GM19035 (cell line): ENCODE data around the gene TRMT10B.
A peak's percentile ranks its signal among the peaks of the same experiment; 100 is the strongest.

Experiments used
- ATAC-seq: cut with Tn5 transposase; IDR thresholded peaks from one replicate; pipeline ENCODE4 v1.9.1; 2021; ENCODE audit not compliant: unreplicated experiment

TRMT10B gene, protein sequence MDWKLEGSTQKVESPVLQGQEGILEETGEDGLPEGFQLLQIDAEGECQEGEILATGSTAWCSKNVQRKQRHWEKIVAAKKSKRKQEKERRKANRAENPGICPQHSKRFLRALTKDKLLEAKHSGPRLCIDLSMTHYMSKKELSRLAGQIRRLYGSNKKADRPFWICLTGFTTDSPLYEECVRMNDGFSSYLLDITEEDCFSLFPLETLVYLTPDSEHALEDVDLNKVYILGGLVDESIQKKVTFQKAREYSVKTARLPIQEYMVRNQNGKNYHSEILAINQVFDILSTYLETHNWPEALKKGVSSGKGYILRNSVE

DNA sequence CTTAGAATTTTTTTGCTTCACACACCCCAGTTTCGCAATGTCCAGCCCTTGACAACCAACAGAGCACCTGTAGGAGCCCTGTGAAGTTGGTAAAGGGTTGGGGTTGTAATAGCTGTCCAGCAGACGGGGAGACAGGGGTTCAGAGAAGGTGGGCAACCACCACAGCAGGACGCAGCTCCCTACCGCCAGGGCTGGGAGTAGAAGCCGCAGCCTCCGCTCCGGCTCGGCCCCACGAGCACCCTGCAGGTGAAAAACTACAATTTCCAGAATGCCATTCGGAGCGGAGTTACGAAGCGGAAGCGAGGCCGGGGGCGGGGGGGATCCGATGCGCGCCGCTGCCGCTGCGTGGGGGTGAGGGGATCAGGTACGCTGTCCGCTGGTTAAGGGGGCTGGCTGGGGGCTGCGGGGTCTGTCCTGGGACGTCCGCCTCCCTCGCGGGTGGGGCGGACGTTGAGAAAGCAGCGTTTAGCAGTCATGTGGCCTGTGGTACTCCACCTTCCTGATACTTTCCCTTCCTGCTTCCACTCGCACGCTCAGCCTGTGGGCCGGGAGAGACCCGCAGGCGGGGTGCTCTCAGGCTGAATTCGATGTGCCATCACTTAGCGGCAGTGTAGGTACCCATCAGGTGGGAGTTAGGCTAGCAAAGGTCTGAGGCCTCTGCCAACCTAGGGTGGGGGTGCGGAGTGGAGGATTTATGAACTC, at the start of gene TRMT10B:
TSS of gene TRMT10B (plus strand) at position 317 of the 702 bp plus-strand sequence. CDS start 8,127 bp downstream, outside the sequence.
- ATAC-seq: peak; percentile 94

DNA sequence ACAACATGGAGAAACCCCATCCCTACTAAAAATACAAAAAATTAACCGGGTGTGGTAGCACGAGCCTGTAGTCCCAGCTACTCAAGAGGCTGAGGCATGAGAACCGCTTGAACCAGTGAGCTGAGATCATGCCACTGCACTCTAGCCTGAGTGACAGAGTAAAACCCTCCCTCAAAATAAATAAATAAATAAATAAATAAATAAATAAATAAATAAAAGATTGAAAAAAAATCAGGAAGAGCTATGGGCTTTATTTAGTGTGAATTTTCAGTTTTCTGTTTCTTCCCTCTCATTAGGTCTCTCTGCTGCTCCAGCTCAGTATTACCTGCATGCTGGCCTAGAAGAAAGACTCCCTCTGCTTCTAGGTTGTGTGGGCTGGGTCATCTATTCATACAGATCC, 47.8 kb upstream of the TRMT10B start:
- no peak for ATAC-seq

DNA sequence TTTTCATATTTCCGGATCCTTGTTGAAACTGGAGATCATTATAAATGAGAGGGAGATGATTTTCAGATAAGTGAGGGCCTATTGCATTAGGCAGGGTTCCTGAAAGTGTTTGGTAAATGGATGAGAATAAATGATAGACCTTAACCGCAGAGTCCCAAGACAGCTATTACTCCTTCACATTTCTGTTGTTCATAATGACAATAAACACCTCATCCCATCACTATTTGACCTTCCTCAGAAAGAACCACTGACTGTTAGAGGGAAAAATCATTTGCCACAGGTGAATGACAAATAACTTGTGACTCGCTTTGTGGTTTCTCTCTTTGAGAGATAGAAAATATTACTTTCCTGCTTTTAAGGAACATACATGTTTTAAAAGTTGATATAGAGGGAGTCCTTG, 47.3 kb upstream of the TRMT10B start:
- no peak for ATAC-seq

DNA sequence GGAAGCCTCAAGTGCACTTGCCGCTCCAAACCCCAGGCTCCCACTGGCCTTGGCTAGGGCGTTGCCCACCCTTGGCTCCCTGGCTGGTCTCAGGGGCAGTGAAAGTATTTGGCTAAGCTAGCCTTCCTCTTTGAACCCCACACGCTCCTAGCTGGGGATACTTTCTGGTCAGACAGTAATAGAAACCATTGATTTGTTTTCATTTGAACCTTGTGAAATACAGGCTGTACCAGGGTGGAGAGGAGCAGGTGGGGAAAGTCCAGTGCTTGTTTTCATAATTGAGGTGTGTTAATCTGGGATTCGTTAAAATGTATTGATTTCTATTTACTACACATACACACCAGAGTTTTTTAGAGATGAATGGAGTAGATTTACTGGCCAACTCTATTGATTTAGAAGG, 45.9 kb upstream of the TRMT10B start:
- no peak for ATAC-seq

DNA sequence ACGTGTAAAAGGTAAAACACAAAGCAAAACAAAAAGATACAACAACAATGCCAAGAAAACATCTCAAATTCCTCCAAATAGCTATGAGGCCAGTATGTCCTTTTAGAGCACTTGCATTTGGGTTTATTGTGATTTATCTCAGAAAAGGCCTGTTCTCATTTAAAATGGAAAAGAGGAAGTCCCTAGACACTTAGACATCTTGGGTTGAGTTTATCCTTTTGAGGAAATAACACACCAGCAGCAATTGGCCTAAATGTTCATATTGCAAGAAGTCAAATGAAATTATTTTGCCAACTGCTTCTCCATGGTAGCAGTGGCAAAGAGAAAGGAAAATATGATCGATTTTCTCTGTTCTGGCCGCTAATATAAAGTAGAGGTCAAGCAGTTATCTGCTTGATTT, 43.6 kb upstream of the TRMT10B start:
- ATAC-seq: no peak

DNA sequence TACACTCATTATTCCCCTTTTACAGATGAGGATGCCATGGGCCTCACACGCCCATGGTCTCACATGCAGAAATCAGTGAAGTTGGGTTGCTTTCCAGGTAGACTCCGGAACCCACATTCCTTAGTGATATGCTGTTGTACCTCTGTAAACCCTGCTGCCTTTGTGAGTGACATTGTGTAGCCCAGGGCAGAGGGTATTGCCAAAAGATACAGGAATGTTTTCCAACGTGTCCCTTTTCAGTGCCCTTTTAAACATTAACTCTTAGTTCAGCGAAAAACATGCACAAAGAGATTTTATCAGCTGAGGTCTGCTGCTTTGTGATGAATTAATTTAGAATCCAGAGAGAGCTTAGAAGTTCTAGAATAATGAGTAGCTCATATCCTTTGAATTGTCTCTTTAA, 38.3 kb upstream of the TRMT10B start:
- no peak for ATAC-seq

DNA sequence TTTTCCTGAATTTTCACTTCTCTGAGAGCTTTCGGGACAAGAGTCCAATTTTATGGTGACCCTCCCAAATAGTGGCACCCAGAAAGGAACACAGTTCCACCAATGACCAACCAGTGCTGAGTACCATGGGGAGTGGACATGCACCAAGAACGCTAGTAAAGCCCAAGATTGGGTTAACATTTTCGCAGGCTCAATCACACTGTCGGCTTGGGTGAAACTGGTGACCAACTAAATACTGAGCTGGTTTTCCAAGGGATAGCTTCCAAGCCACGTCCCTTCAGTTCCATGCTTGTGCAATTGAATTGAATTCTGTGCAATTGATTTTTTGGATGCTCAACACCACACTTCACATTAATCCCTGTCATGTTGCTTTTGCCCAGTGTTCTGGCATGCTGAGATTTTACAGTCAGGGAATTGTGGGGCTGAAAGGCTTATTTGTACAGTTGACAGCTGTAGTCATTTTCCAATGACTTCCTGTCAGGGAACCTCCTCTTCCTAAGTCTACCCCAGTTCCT, 37.6 kb upstream of the TRMT10B start:
- no peak for ATAC-seq

DNA sequence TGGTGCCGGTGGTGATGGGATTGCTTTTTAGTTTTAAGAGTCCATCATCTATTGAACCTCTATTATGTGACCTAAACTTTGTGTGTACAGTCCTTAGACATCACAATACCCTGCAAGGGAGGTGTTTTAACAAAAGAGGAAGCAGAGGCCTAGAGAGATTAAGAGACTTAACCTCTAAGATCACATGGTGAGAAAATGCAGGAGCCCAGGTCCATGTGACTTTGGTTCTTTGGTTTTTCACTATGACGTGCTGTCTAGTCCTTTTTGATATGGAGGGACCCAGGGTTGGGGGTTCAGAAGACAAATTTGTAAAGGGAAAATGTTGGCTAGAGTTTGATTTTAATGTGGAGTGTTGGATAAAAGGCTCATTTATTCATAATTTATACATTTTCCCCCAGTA, 34.1 kb upstream of the TRMT10B start:
- no peak for ATAC-seq

DNA sequence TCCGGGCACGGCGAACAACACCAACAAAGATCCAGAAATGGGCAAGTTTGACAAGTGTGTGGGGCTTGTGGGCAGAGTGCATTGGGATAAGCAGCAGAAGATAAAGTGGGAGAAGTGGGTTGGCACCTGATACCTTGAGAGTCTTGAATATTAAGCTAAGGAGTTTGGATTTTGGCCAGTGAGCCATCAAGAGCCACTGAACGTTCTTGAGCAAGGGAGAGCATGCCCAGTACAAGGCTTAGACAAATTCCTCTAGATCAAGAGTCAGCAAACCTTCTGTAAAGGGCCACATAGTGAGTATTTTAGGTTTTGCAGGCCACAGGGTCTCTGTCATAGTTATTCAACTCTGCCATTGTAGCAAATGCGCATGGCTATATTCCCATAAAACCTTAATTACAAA, 26.6 kb upstream of the TRMT10B start:
- no peak for ATAC-seq

DNA sequence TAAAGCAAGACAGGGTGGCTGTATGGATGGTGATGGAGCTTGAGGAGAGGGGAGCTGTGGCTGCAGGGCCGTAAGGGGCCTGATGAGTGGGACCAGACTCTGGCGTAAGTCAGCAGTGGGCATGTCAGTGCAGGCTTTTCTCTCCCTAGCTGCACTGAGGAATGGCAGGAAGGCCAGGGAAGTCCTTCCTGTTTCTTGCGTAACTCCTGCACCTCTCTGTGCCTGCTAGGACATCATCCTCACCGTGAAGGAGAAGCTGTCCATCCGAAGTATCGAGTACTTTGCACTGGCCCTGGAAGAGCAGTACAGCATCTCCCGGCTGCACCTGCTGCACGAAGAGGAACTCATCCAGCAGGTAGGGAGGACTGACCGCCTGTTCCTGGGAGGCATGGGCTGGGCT, 24.1 kb upstream of the TRMT10B start:
- no peak for ATAC-seq

DNA sequence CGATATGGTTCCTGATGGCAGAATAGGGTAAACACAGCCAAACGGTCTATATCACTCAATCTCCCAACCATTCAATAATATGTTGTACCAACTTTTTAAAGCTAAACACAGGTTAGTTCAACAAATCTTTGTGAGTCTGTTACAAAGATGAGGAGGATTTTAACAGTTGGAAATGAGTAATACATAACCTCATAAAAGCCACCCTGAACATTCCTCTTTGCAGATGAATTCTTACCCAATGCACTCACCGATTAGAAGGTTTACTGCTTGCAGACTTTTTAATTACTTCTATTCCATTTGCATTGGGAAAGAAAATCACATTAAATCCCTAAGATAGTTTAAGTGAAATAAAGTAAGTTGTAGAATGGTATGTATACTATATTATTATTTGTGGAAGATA, 23.3 kb upstream of the TRMT10B start:
- no peak for ATAC-seq

DNA sequence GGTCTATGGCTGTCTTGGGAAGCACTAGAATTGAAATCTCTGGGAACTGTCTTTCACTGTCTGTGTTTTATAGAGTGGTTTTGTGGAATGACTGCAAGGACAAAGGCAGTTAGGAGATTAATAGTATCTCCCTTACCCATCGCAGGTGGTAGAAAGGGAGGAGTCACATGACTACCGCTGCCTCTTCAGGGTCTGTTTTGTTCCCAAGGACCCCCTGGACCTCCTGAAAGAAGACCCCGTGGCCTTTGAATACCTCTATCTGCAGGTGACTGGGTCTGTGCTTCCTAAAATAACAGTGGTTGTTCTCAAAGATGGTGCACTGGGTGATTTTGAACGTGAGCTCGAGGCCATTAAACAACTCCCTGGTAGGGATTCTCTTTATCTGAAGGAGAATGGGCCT, 22.8 kb upstream of the TRMT10B start:
- no peak for ATAC-seq

DNA sequence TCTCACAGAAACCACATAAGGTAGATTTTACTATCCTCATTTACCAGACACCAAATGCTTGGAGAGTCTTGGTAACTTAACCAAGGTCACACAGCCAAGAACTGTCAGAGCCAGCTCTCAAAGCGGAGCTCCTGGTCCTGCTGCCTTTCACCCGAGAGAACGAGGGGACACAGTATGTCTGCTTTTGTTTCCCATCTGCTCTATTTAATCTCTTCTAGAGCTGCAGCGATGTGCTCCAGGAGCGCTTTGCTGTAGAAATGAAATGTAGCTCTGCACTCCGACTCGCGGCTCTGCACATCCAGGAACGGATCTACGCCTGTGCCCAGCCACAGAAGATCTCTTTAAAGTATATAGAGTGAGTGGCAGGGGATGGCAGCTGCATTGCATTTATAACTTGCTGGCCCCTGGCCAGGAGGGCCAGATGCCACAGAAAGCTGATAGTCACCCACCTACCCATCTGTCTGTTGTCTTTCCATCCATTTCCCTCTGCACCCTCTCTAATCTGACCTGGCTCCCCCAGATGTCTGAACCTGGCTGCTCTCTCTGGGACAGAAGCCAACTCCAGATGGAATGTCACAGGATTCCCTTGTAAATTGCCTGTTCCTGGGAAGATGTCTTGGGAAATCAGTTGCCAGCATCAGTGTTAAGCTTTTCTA, 21.4 kb upstream of the TRMT10B start:
- no peak for ATAC-seq

DNA sequence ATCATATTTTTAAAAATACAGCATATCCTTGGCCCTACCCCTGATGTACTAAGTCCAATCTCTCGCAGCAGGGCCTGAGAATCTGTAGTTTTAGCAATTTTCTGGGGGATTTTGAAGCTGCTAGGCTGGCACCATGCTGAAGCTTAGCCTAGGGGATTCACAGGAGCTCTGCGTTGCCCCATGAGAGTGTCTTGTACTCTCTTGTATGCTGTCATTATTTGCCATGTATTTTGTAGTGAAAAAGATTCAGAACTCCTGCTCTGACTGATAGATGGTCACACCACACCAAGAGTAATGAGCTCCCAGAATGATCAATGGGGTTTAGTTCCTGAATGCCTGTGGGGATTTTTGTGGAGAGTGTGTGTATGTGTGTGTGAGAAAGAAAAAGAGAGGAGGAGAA, 20.7 kb upstream of the TRMT10B start:
- ATAC-seq: no peak

DNA sequence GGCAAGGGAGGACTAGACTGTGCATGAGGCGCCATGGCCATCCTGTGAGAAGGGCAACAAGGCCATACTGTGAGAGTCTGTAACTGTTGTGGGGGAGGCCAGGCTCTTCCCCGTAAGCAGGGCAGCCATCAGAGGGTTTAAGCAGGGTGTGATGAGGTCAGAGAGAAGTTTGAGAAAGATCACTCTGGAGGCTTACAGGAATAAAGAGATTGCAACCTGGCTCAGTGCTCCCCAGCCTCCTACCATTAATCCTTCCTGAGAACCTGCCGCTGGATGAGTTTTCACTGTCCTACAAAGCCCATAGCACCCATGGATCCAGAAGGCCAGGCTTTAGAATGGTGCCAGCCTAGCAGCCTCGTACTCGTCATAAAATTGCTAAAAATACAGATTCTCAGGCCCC, 14.4 kb upstream of the TRMT10B start:
- ATAC-seq: no peak

DNA sequence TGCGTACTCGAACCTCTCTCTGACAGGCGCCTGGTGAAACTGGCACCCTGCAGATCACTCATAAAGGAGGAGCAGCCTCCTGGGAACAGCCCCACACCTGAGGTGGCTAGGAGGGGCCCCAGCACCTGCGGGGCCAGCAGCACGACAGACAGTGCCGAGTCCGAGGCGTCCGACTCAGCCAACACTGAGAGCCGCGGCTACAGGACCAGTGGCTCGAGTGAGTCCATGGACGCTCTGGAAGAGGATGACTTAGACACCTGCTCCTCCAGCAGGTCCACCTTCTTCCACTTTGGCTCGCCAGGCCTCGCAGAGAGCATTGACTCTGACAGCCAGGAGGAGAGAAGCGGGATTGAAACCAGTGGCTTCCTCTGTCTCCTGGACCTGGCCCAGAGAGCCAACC, 13.5 kb upstream of the TRMT10B start:
- no peak for ATAC-seq

DNA sequence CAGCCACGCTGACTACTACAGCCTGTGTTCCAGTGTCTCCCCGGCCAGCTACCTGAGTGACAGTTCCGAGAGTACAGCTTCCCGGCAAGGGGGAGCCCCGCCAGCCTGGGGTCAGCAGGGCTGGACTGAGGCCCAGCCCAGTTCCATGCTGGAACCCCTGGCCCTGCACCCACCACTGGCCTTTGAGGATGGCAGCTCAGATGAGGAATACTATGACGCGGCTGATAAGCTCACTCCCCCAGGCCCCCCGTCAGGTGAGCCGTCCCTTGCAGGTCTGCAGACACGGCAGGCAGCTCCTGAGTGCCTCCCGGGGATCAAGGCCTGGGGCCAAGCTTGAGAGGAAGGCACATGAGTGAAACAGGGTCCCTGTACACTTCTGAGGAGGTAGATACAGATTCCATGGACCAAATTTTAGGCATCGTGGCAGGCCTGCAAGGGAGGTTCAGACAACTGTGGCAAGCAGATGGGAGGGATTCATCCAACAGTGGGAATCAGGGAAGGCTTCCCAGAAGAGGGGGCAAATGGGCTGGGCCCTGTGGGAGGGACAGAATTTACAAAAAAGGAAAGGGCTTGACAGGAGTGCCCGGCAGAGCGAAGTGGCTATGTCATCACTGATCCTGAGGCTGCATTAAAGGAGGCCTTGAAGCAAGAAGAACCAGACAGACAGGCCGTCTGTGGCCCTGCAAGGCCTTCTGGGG, 12.8 kb upstream of the TRMT10B start:
- no peak for ATAC-seq

DNA sequence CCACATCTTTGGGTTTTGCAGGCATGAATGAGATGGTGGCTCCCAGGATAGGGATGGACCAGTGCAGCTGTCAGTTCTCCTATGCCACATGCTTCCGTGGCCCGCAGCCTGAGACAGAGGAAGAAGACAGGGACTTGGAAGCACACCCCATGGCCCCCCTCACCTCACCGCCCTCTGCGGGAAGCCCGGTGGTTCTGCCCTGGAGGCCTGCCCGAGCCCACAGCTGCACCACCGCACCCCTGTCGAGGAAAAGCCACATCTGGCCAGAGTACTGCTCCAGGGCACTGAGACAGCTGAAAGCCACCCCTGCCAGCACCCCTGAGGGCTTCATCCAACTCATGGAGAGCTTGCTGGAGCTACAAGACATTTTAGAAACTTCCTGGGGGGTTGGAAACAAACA, 7.6 kb upstream of the TRMT10B start:
- ATAC-seq: no peak

DNA sequence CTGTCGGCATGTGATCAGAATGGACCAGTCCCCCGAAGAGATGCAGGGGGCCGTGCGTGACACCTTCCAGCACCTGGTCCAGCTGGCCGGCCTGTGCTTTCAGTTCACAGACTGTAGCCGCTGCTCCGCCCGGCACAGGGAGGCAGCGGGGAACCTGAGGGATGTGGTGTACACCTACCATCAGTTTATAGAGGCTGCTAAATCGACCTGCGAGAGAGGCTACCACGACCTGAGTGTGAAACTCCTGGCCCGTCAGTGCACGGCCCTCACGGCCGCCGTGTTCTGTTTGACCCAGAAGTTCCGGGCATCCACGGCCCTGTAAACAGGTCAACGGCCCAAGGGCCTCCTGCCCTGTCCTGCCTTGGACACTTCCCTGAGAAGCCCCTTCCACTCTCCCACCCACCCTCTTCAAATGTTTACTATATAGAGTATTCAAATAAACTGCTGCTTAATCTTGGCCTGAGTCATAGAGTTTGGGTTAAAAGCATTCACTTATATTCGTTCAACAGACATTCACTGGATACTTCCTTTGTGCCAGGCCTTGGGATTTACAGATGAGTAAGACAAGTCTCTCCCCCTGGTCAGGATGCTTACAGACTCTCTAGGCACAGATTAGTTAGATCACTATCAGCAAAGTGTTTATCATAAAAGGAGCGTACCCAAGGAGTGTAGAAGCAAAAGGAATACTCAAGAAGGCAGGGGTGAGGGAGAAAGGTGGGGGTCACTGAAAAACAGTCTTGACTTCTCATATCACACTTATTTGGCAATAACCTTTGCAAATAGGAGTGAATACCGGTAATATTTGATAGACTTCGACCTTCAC, 6.9 kb upstream of the TRMT10B start:
- ATAC-seq: no peak

DNA sequence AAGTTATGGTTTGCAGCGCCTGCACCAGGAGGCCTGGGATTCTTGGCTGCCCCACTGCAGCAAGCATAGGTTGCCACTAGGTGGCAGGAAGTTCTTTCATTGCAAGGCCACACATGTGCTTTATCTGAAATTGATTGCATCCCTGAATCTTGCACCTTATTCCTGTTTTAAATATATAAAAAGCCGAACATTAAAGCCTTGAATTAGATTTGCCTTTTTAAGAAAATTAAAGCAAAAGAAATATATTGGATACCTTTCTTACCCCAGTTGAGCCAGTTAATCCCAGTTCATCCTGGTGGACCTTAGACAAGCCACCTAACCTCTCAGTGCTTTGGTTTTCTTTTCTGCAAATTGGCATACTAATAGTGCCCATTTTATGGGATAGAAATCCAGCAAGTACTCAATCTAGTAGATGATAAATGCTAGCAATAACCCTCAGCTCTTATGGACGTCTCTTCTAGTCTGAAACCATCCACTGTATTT, 6.3 kb upstream of the TRMT10B start:
- no peak for ATAC-seq
